Parathyroid adenoma (tissue), 2 donors: ENCODE results near the gene APOE.

Experiments used
- H2AFZ ChIP-seq: fragments of 300-600 bp; sonication (generic); one replicate; pipeline ENCODE4 v1.7.0; 2017; ENCODE audit warnings: antibody characterized with exemption, mild to moderate bottlenecking
- H3K27ac ChIP-seq: fragments of 300-600 bp; sonication (generic); one replicate; pipeline ENCODE4 v1.7.0; 2017
- H3K27me3 ChIP-seq: fragments of 300-600 bp; sonication (generic); one replicate; pipeline ENCODE4 v1.7.0; 2017; ENCODE audit warnings: low read length; ENCODE audit not compliant: control insufficient read depth, insufficient read depth
- H3K36me3 ChIP-seq: fragments of 300-600 bp; sonication (generic); one replicate; pipeline ENCODE4 v1.7.0; 2017; ENCODE audit warnings: low read length; ENCODE audit not compliant: control insufficient read depth, insufficient read depth
- H3K4me1 ChIP-seq: fragments of 300-600 bp; sonication (generic); one replicate; pipeline ENCODE4 v1.7.0; 2017; ENCODE audit warnings: control low read depth
- H3K4me2 ChIP-seq: fragments of 300-600 bp; sonication (generic); one replicate; pipeline ENCODE4 v1.7.0; 2017; ENCODE audit warnings: low read length
- H3K4me3 ChIP-seq: fragments of 300-600 bp; sonication (generic); one replicate; pipeline ENCODE4 v1.7.0; 2017; ENCODE audit warnings: low read depth, low read length
- H3K79me2 ChIP-seq: fragments of 300-600 bp; sonication (generic); one replicate; pipeline ENCODE4 v1.7.0; 2017; ENCODE audit warnings: control low read depth
- H3K9ac ChIP-seq: fragments of 300-600 bp; sonication (generic); one replicate; pipeline ENCODE4 v1.7.0; 2017; ENCODE audit warnings: mild to moderate bottlenecking
- H3K9me3 ChIP-seq: fragments of 300-600 bp; sonication (generic); one replicate; pipeline ENCODE4 v1.7.0; 2017; ENCODE audit warnings: low read length; ENCODE audit not compliant: control insufficient read depth
- CTCF ChIP-seq: fragments of 300-600 bp; sonication (generic); IDR thresholded peaks from one replicate; pipeline ENCODE4 v1.7.0; 2017; ENCODE audit warnings: antibody characterized with exemption, mild to moderate bottlenecking
- donor health status: primary hyperparathyroidism.

The APOE gene

GRCh38 chr19:44865196-44865767 is 40.3 kb upstream of the APOE start:
- Histone ChIP-seq H3K9ac (no peak overlapping the region), H3K27ac (no peak overlapping the region), H3K36me3 (no peaks in the 10 kb centered on the region), H3K4me3 (no peak overlapping the region), H3K79me2 (peaks cover 25% of the 10 kb centered on the region), H3K4me1 (peaks cover 8% of the 10 kb centered on the region), H3K9me3 (no peaks in the 10 kb centered on the region), H2AFZ (no peak overlapping the region), H3K4me2 (no peak overlapping the region), H3K27me3 (no peaks in the 10 kb centered on the region)
- no peak for TF ChIP-seq CTCF

DNA sequence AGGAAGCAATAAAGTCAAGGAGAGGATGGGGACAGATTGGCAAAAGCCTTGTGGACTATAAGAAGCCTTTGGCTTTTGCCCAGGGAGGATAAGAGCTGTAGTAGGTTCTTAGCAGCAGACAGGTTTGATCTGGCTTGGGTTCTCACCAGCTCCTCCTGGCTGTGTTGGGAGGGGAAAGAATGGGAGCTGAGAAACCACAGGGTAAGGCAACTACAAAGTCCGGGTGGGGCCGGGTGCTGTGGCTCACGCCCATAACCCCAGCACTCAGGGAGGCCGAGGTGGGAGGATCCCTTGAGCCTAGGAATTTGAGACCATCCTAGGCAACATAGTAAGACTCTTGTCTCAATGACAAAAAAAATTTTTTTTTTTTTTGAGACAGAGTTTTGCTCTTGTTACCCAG is 38.9 kb upstream of the APOE start:
- Histone ChIP-seq H3K9me3 (no peaks in the 10 kb centered on the region), H3K79me2 (peaks cover 25% of the 10 kb centered on the region), H3K4me1 (no peaks in the 10 kb centered on the region), H2AFZ (no peak overlapping the region), H3K27ac (no peak overlapping the region), H3K4me2 (no peak overlapping the region), H3K4me3 (no peak overlapping the region), H3K36me3 (no peaks in the 10 kb centered on the region), H3K9ac (no peak overlapping the region), H3K27me3 (no peaks in the 10 kb centered on the region)
- TF ChIP-seq CTCF = no peak

GRCh38 chr19:44867578-44867977 is 38.0 kb upstream of the APOE start:
- TF ChIP-seq CTCF = no peak
- H3K4me2 ChIP-seq = no peak overlapping the region
- H3K9me3 ChIP-seq = no peaks in the 10 kb centered on the region
- no peaks in the 10 kb centered on the region for H3K36me3 ChIP-seq
- H3K4me1 ChIP-seq = no peaks in the 10 kb centered on the region
- no peak overlapping the region for H3K4me3 ChIP-seq
- H3K79me2 ChIP-seq = peaks cover 22% of the 10 kb centered on the region
- H2AFZ ChIP-seq = no peak overlapping the region
- no peak overlapping the region for H3K9ac ChIP-seq
- H3K27me3 ChIP-seq = no peaks in the 10 kb centered on the region
- peak overlapping the region; percentile 4 for H3K27ac ChIP-seq

DNA sequence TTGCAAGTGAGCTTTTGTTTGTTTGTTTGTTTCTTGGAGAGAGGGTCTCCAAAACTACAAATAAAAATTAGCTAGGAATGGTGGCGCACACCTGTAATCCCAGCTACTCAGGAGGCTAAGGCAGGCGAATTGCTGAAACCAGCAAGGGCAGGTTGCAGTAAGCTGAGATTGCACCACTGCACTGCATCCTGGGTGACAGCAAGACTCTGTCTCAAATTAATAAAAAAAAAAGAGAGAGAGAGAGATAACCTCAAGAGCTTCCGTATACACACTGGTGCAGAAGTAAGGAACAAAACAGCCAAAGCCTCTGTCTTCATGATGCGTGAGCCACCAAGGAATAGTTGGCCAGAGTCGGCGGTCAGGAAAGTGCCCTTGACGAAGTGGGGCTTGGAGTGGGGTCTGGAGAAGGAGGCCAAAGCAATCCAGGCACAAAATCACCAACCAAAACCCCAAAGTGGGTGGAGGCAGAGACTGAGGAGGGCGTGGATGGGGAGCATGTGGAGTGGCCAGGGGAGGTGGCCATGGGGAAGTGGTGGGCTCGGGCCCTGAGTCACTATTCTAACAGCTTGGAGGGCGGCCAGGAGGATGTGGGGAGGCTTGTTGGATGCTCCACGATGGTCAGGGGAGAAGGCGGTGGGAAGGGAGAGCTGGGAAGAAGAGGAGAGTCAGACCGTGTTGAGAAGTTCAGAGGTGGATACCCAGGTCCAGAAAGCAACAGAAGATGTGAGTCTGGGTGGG is 35.7 kb upstream of the APOE start:
- no peak overlapping the region for H2AFZ ChIP-seq
- H3K4me1 ChIP-seq = peaks cover 8% of the 10 kb centered on the region
- H3K9ac ChIP-seq = no peak overlapping the region
- H3K4me2 ChIP-seq = no peak overlapping the region
- H3K79me2 ChIP-seq = peaks cover 17% of the 10 kb centered on the region
- peak overlapping the region; percentile 40 for H3K27ac ChIP-seq
- H3K36me3 ChIP-seq = no peaks in the 10 kb centered on the region
- H3K9me3 ChIP-seq = no peaks in the 10 kb centered on the region
- no peaks in the 10 kb centered on the region for H3K27me3 ChIP-seq
- no peak for TF ChIP-seq CTCF
- H3K4me3 ChIP-seq = no peak overlapping the region

DNA sequence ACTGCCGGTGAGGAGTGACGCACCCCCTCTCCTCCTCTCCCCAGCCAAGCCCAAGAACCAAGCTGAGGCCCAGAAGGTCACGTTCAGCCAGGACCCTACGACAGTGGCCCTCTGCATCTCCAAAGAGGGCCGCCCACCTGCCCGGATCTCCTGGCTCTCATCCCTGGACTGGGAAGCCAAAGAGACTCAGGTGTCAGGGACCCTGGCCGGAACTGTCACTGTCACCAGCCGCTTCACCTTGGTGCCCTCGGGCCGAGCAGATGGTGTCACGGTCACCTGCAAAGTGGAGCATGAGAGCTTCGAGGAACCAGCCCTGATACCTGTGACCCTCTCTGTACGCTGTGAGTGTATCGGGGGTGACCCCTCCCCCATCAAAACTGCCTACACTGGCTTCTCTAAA is 33.8 kb upstream of the APOE start:
- Histone ChIP-seq H2AFZ (no peak overlapping the region), H3K4me2 (no peak overlapping the region), H3K27ac (no peak overlapping the region), H3K4me3 (no peak overlapping the region), H3K79me2 (peaks cover 6% of the 10 kb centered on the region), H3K4me1 (peaks cover 25% of the 10 kb centered on the region), H3K9ac (no peak overlapping the region), H3K27me3 (no peaks in the 10 kb centered on the region), H3K9me3 (no peaks in the 10 kb centered on the region), H3K36me3 (no peaks in the 10 kb centered on the region)
- no peak for TF ChIP-seq CTCF
